Stomach (tissue), 9 donors: ENCODE measurements around the gene OARD1. TPM values are rescaled to one million over a fixed set of nuclear protein-coding genes. Genes with fewer than 3 reads are reported as not detected.

Experiments used
- DNase-seq, 2 donors: peaks; one replicate each; pipeline versions ENCODE4 v3.0.0 to v3.0.0-alpha.2; 2013 to 2019
- H3K27ac ChIP-seq, 5 donors: fragments of 200-600 bp in 4 of 5; sonication (generic) in 4 of 5; one replicate each; pipeline ENCODE4 v1.5.1; 2013 to 2019; ENCODE audit warnings: mild to moderate bottlenecking in 1 of 5, moderate library complexity in 1 of 5
- H3K27me3 ChIP-seq, 3 donors: fragments of 200-600 bp; sonication (generic); one replicate each; pipeline ENCODE4 v1.5.1; 2017 to 2019; ENCODE audit warnings: mixed run types in 1 of 3
- H3K36me3 ChIP-seq, 4 donors: fragments of 200-600 bp; sonication (generic); 1 replicate in 3 of 4; 2 replicates in 1 of 4; pipeline ENCODE4 v1.5.1; 2016 to 2019
- H3K4me1 ChIP-seq, 4 donors: fragments of 200-600 bp; sonication (generic); one replicate each; pipeline ENCODE4 v1.5.1; 2016 to 2019
- H3K4me3 ChIP-seq, 4 donors: fragments of 200-600 bp; sonication (generic) in 3 of 4; one replicate each; pipeline ENCODE4 v1.5.1; 2016 to 2019; ENCODE audit warnings: mild to moderate bottlenecking in 1 of 4
- H3K9me3 ChIP-seq, 4 donors: fragments of 200-600 bp; sonication (generic); one replicate each; pipeline ENCODE4 v1.5.1; 2016 to 2019
- EP300 ChIP-seq: sonication (generic); formaldehyde crosslinking; IDR thresholded peaks from one replicate; pipeline ENCODE4 v1.6.1; 2017; ENCODE audit warnings: antibody characterized with exemption
- POLR2A ChIP-seq, 4 donors: fragments of 450-650 bp; IDR thresholded peaks; one replicate each; pipeline ENCODE4 v1.6.1; 2016; ENCODE audit warnings: antibody characterized with exemption in 4 of 4, control low read depth in 2 of 4, mild to moderate bottlenecking in 1 of 4, moderate library complexity in 1 of 4
- POLR2AphosphoS5 ChIP-seq, 3 donors: sonication (generic); formaldehyde crosslinking; IDR thresholded peaks; one replicate each; pipeline ENCODE4 v1.6.1; 2016; ENCODE audit warnings: antibody characterized with exemption in 3 of 3
- WGBS, 5 donors: extraction: QIAGEN DNeasy Blood & Tissue Kit in 3 of 5; methylation state at CpG; one replicate each; pipeline versions ENCODE4 v1.1.5 to v1.1.7; 2013 to 2018; 5-methylcytosine and 5-hydroxymethylcytosine counted together
- intact Hi-C: fragments of 100-400 bp; cut with DNase I; formaldehyde crosslinking; loops from one replicate; pipeline ENCODE4 v1.15.1; 2023; ENCODE audit warnings: low total_unique reads
- polyA plus RNA-seq, 3 donors: library from polyadenylated mRNA; stranded (reverse); fragments of 200-250 nt; gene quantifications; one replicate each; pipeline ENCODE4 v1.2.3, GENCODE V29; 2013
- total RNA-seq, 5 donors: library from RNA; depleted of rRNA; stranded (reverse); fragments of >200 nt; gene quantifications; one replicate each; pipeline versions ENCODE4 v1.1.0 to v1.2.3, GENCODE V29; 2014 to 2016
- TF ChIP-seq, protein P1 (sequence below), 7 experiments: fragments of 450-650 bp in 4 of 7; fragments of 200-600 bp in 3 of 7; sonication (generic) in 3 of 7; IDR thresholded peaks; one replicate each; pipeline ENCODE4 v1.5.1; 2016 to 2019; ENCODE audit warnings: antibody characterized with exemption in 7 of 7, control low read depth in 2 of 7, mild to moderate bottlenecking in 1 of 7
- donor health status: healthy with polysubstance abuse.
- donor health status: Bipolar disorder and iron deficiency.
- donor health status: healthy.

Gene OARD1
- total and polyA plus RNA-seq, 8 donors, result 1.2 to 69.0 (median 33.6) TPM

DNA sequence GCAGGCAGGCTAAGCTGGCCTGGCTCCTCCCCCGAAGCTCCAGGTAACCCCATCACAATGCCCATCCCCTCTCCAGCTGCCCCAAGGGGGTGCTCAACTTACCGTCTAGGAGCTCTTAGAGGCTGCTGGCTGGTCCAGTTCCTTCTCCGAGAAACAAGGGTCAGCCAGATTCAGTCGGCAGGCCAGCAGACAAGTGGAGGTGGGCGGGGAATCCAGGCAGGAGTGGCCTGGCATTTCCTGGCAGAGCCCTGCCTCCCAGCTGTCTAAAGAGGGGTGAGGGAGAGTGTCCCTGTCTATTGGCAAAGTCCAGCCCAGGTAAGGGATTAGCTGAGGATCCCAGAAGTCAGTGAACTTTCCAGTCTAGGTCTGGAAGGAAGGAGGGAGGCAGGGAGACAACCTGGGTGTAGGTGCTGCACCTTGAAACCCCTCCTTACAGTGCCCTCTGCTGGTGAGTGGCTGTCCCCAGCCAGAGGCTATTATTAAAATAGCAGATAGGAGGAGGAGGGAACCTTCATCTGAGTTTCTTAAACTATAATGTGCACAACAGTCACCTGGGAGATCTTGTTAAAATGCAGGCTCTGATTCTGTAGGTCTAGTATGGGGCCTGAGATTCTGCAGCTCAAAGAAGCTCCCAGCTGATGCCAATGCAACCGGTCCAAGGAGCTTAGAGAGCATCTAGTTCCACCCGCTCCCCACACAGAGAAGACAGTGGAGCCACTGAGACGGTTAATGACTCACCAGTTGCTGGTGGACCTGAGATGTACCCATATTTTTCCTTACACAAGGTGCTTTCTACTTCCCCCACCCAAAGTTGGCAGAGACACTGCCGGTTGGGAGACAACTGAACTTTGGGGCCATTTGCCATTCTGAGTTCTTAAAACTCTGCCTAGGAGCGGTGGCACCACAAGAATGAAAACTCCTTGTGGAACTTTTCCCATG is 32.8 kb downstream of the OARD1 start, which contains the start of gene UNC5CL:
Gene UNC5CL (minus strand): TSS at position 162 of the 939 bp plus-strand sequence. CDS start 4,147 bp downstream, outside the sequence.
- Histone ChIP-seq H3K36me3 (peaks cover 0 to 7% (median under 1%) of the 10 kb centered on the region in 4 donors), H3K4me1 (peaks cover 3 to 56% (median 42%) of the 10 kb centered on the region in 4 donors), H3K9me3 (no peaks in the 10 kb centered on the region), H3K27ac (peak within 1 kb of the TSS; percentile 36 to 82 (median 64)), H3K4me3 (peak within 1 kb of the TSS; percentile 9 to 54 (median 44)), H3K27me3 (no peaks in the 10 kb centered on the region)
- TF ChIP-seq POLR2A (IDR thresholded peaks at IDR 0.05) (no peak), EP300 (no peak), POLR2AphosphoS5 (IDR thresholded peaks at IDR 0.05) (no peak)
- TF ChIP-seq, protein P1, sequence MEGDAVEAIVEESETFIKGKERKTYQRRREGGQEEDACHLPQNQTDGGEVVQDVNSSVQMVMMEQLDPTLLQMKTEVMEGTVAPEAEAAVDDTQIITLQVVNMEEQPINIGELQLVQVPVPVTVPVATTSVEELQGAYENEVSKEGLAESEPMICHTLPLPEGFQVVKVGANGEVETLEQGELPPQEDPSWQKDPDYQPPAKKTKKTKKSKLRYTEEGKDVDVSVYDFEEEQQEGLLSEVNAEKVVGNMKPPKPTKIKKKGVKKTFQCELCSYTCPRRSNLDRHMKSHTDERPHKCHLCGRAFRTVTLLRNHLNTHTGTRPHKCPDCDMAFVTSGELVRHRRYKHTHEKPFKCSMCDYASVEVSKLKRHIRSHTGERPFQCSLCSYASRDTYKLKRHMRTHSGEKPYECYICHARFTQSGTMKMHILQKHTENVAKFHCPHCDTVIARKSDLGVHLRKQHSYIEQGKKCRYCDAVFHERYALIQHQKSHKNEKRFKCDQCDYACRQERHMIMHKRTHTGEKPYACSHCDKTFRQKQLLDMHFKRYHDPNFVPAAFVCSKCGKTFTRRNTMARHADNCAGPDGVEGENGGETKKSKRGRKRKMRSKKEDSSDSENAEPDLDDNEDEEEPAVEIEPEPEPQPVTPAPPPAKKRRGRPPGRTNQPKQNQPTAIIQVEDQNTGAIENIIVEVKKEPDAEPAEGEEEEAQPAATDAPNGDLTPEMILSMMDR (IDR thresholded peaks at IDR 0.05), result peak in 5 of 7 experiments; percentile 51 to 81 (median 66)
- intact Hi-C loops, result no loop called here
- WGBS, 5 donors, result 46 to 66% (median 54%) methylated on average over 9 to 10 of the region's 10 CpGs
- peak; percentile 78 to 87 for DNase-seq

DNA sequence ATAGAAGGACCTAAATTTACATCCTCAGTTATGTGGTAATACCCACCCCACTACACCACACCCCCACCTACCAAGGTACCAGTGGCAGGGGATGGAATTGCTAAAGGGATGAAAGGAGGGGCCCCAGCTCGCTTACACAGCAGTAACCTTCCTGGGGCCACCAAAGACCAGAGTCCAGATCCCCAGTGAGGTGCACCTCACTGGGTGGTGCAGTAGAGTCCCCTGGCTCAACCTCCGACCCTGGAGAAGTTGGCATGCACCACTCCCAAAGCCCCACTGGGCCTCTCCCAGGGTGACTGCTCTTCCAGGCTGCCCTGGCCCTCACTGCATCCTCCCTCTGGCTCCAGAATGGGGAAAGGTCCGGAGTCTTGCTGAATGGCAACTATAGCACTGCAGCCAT is 34.0 kb downstream of the OARD1 start:
- WGBS, 5 donors, result 36 to 74% (median 52%) methylated on average over 2 to 3 of the region's 3 CpGs
- intact Hi-C loops, result no loop called here
- no peak for TF ChIP-seq POLR2AphosphoS5 (IDR thresholded peaks at IDR 0.05)
- TF ChIP-seq EP300, result no peak
- TF ChIP-seq POLR2A (IDR thresholded peaks at IDR 0.05), result no peak
- TF ChIP-seq, protein P1 (IDR thresholded peaks at IDR 0.05), result no peak
- Histone ChIP-seq H3K27me3 (no peaks in the 10 kb centered on the region), H3K27ac (peak overlapping the region in 3 of 5 donors; percentile 64 to 82 (median 69)), H3K4me1 (peaks cover 3 to 65% (median 40%) of the 10 kb centered on the region in 4 donors), H3K36me3 (peaks cover 0 to 18% (median 5%) of the 10 kb centered on the region in 4 donors), H3K4me3 (peak overlapping the region; percentile 9 to 54 (median 44)), H3K9me3 (no peaks in the 10 kb centered on the region)
- no peak for DNase-seq

DNA sequence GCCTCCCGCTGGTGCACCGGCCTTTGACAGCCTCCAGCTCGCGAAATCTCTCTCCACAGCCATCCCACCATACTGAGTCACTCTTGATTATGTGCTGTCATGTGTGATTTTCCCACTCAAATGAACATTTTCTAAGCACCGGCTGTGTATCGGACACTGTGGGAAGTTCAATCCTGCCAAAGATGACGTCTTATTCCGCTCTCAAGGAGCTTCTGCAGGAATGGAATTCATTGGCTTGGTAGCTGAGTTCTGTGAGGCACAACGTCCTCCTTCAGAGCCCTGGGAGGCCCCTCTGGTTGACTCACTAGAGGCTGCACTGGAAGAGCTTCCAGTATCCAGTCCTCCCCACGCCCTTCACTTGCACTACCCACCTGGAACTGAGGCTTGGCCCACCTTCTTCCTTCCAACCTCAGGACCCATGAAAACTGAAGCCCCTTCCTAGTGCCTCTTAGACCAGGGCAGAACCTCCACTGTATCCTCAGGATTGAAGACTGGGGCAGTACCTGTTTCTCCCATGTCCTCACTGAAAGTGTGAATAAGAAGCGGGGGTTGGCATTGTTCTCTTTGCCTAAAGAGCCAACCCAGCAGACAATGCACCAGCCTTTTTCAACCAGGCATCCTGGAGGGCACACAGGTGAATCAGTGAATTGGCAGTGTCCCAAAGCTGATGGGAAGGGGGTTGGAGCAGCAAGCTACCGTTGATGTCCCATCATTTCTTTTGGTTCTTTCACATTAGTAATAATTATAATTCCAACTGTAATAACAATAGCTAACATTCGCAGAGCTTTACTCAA is 34.9 kb downstream of the OARD1 start:
- TF ChIP-seq, protein P1 (IDR thresholded peaks at IDR 0.05), result no peak
- no peak for TF ChIP-seq EP300
- TF ChIP-seq POLR2AphosphoS5 (IDR thresholded peaks at IDR 0.05), result no peak
- no peak for TF ChIP-seq POLR2A (IDR thresholded peaks at IDR 0.05)
- peak overlapping the region in 3 of 4 donors; percentile 40 to 54 (median 49) for H3K4me3 ChIP-seq
- DNase-seq, result no peak
- H3K36me3 ChIP-seq, result peaks cover 0 to 24% (median 10%) of the 10 kb centered on the region in 4 donors
- 45 to 69% (median 62%) methylated on average over 13 of the region's 13 CpGs for WGBS, 5 donors
- intact Hi-C loops, result no loop called here
- no peaks in the 10 kb centered on the region for H3K9me3 ChIP-seq
- H3K27ac ChIP-seq, result peak overlapping the region in 3 of 5 donors; percentile 32 to 82 (median 37)
- H3K27me3 ChIP-seq, result no peaks in the 10 kb centered on the region
- H3K4me1 ChIP-seq, result peaks cover 3 to 60% (median 40%) of the 10 kb centered on the region in 4 donors

DNA sequence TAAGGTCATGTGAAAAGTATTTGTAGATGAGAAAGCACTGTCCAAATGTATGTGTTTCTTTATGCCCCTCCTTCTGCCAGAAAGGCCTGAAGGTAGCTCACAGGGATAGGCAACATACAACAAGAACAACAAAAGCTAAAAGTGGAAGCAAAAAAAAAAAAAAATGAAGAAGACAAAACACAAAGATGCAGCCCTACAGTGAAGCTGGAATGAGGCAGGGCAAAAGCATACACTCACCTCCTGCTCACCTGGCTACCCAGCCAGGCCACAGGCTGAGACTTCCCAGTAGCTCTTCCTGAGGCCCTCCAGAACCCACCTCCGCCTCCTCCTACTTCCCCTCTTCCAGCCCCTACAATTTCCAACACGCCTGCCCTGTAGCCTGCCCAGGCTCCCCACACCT is 35.6 kb downstream of the OARD1 start:
- Histone ChIP-seq H3K27ac (peak overlapping the region in 3 of 5 donors; percentile 32 to 82 (median 37)), H3K4me3 (peak overlapping the region in 3 of 4 donors; percentile 40 to 54 (median 49)), H3K27me3 (no peaks in the 10 kb centered on the region), H3K4me1 (peaks cover 3 to 59% (median 40%) of the 10 kb centered on the region in 4 donors), H3K9me3 (no peaks in the 10 kb centered on the region), H3K36me3 (peaks cover 0 to 27% (median 12%) of the 10 kb centered on the region in 4 donors)
- DNase-seq, result no peak
- 42 to 86% (median 83%) methylated on average over 2 of the region's 2 CpGs for WGBS, 5 donors
- intact Hi-C loops, result no loop called here
- TF ChIP-seq POLR2AphosphoS5 (IDR thresholded peaks at IDR 0.05), result no peak
- TF ChIP-seq, protein P1 (IDR thresholded peaks at IDR 0.05), result no peak
- no peak for TF ChIP-seq POLR2A (IDR thresholded peaks at IDR 0.05)
- no peak for TF ChIP-seq EP300
